ENCODE data around the gene YY1.
"Not testable (repeated sequence)": the region's sequence is repeated elsewhere in the genome, so short reads cannot be mapped to it uniquely, and the experiment has no call there.

Gene YY1

DNA sequence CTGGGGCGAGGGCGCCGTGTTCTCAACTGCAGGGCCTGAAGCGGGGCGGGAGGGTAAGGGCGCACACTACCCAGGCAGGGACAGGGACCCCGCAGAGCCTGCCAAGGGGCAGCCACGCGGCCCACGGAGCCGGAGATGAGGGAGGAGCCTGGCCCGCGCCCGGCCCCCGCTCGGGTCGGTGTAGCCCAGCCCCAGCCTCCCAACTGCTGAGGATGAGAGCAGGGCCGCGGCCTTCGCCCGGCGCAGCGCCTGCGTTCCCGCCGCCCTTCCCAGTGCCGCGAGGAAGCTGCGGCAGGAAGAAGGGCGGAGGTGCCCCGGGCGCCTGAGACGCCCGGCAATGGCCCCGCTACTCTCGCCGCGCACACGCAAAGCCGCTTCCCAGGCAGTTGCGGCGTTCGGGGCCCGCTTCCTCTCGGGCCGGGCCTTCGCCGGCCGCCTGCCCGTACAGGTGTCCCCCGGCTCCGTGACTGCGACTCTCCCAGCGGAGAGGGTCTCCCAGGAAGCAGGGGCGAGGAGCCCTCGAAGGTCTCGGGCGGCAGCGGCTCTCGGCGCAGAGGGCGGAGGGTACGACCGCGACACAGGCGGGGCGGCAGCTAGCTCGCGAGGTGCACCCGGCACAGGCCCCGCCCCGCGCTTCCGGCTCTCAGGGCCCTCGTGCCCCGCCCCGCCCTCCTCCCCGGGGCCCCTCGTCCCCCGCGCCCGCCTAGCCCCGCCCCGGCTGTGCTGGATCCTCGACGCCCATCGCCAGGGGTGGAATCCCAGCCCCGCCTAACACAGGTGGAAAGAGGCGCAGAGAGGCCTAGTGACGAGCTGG lies 24.8 kb upstream of the YY1 start:
- peak; percentile 97 for DNase-seq

DNA sequence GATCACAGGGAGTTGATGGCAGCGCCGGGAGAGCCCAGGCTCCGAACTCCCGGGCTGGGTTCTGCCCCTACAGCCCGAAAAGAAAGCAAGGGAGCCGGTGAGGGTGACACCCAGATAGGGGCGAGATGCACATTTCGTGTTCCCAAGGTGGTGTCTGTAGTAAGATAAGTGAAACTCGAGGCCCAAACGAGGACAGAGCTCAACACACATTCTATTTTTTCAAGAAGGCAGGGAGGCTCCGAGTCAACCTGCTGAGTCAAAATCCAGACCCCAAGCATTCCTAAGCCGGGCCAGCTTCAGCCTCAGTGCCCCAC lies 24.2 kb upstream of the YY1 start:
- no peak for DNase-seq

DNA sequence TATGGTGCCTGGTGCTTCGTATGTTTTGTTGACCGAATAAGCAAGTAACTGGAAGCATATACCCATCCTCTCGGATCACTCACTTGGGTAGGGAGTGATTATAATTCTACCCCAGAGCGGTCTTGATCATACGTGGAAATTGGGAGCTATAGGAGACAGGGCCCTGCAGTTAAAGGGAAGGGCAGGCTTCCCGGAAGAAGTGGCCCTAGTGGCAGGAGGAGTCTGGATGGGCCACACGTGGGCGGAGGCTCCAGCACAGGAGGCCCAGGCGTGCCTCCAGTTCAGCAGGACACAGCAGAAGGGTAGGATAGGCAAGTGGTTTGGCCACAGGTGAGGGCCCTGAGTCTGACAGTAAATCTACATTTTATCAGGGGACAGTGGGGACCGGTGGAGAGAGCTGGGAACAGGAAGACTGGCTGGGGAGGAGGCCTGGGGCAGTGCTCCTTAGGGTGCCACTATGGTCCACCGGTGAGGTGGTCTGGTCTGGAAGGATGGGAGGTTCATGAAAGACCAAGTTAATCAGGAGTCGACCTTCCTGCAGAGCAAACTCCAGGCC lies 23.5 kb upstream of the YY1 start:
- DNase-seq = no peak

DNA sequence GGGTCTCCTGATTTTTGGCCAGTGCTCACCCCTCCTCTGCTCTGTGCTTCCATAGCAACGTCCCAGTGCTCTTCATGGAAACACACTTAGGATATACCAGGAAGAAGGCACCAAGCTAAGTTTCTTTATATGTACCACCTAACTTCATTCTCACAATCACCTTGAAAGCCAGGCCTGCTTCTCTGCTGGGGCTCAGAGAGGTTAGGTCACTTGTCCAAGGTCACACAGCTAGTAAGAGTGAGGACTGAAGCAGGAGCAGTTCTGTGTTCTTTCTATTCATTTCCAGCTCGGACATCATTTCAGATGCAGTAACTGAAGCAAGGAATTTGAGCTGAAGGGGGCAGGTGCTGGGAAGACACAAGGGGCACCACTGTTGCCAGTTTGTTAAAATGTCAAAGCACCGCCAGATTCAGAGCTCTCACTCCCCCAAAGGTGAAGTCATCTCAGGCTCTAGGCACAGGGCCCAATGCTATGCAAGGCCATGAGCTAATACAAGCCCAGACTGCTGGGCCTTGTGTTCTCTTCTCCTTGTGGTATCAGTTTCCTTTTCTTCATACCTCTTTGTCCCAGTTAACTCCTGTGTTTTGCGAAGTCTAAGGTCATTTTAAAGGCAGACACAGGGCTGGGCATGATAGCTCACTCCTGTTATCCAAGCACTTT lies 19.7 kb upstream of the YY1 start:
- DNase-seq = no peak

DNA sequence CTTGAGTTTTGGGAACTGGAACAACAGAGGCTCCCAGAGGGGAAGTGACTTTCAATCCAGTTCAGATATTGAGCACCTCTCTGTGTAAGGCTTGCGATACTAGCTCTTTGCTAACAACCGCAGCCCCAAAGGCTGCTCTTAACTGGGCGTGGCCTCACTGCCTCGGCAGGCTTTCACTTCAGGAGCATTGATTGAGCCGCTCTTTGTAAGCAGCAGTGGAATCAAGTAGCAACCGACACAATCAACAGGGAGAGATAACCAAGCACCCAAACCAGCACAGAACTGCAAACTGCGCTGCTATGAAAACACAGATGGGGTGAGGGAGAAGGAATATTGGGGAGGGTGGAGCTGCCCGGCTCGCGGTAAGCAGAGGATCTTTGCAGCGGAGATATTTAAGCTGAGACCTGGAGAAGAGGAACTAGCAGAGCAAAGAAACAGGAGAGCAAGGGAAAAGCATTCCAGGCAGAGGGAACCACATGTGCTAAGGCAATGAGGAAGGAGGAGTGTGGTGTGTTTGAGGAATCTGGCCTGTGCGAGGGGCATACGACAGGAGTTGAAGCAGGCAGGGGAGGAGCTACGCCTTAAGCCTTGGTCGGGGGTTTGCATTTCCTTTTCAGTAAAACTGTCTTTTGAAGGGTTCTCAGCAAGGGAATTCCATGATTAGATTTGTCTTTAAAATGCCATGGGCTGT lies 17.3 kb upstream of the YY1 start:
- DNase-seq = peak; percentile 75

DNA sequence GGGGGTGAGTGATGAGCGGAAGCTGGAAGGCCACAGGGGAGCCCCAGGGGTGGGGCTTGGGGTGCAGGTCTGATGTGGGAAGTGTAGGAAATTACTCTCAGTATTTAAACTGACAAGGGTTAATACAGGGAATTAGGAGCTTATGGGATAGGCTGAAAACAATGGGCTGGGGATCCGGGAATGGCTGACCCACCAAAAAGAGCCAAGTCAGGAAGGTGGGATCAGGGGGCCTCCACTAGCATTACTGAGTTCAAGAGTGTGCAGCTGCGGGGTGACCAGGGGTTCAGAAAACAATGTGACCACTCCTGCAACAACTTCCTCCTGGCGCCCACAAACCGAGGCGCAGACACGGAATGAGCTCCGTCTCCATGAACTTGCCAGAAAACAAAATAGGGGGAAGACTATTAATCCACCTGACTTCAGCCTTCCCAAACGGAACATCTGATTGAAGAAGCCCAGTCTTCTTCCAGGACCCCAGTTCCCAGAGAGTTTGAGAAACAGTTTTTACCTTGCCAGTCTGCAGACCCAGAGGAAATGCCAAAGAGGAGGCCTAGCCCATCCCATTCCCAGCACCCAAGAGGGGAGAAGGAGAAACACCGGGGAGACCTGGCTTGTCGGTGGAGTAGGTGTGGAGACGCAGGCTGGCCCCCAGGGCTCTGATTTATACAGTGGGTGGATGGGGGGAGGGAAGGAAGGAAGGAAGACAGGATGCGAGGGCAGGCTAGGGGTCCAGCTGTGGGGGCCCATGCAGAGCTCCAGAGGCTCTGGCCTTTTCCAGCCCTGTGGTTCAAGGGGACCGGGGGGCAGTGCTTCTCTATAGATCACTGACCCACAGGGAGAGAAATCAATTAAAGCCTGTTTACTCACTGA lies 16.5 kb upstream of the YY1 start:
- DNase-seq = no peak

DNA sequence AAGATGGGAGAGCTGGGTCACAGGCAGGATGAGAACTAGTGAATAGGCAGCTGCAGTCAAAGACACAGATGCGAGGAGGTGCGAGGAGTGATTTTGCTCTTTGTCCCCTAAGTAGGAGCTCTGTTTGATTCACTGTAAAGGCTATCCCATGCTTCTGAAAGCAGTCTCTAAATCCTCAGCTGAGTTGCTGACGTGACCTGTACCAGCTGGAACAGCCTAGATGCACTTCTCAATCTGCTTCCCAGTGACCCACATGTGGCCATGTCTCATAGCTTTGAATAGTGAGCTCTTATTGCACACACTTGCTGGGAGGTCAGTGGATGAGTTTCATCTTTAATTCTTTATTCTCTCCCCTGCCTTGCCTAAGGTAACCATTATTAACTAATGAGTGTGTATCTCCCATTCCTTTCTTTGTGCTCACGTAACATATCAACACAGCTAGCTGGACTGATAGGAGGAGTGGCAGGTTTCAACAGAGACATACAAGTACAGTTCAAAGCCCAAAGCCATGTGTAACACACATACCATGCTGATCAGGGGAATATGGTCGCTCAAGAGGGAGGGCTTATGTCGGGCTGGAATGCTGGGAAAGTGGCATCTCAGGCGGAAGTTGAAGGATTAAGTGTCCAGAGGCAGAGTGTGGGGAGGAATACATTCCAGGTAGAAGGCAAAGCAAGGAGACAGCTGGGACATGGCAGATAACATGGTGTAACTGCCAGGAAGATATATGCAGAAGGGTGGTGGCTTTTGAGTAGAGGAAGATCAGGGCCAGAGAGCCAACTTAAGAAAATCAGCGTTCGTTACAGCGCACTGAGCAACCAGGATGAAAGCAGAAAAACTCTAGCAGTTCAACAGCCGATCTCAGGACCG lies 15.4 kb upstream of the YY1 start:
- no peak for DNase-seq

DNA sequence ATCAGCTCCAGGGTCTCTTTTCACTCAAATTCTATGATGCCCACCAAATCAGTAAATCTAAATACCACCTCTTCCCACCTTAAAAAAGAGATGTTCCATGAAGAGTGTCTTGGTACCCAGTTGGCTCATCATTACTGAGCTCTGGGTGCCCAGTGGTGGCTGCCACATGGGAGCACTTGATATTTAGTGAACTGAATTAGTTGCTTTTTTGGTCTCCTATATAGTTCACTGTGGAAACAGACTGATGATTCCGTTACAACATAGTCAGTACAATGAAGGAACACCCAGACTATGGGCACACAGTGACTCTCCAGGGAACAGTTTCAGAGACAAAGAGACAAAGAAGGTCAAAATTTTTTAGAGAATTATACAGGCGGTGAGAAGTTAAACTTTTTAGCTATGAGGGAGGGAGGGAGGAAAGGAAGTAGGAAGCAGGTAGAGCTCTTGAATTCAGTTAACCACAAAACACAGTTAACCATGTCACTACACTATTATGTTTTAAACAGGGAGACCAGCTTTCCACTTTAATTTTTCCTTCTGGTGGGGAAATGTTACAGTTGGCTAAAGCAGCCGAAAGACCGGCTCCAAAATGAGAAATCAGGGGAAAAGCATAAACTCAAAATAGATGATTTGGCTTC lies 14.6 kb upstream of the YY1 start:
- DNase-seq = no peak

DNA sequence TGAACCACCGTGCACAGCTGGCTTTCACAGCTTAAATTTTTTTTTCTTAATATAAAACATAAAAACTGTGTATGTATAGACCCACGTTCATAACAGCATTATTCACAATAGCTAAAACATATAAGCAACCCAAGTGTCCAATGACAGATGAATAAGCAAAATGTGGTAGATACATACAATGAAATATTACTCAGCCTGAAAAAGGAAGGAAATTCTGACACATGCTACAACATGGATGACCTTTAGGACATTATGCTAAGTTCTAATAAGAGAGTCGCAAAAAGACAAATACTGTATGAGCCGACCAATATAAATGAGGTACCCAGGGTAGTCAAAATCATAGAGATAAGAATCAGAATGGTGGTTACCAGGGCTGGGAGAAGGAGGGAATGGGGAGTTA lies 13.8 kb upstream of the YY1 start:
- no peak for DNase-seq

DNA sequence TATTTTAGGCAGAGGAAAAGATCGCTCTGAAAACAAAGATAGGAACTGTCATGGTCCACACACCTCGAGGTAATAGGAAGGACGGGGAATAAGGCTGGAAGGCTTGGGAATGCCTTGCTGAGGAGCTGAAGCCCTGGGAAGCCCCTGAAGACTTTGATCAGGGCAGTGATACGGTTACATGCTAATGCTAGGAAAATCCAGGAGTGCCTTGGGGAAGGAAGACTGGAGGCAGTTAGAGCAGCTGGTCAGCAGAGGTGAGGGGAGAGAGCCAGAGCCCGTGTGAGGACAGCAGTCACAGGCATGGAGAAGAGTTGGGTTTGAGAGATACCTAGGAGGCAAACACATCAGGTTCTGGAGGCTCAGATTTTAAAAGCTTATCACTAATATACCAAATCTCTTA lies 8.6 kb upstream of the YY1 start:
- no peak for DNase-seq

DNA sequence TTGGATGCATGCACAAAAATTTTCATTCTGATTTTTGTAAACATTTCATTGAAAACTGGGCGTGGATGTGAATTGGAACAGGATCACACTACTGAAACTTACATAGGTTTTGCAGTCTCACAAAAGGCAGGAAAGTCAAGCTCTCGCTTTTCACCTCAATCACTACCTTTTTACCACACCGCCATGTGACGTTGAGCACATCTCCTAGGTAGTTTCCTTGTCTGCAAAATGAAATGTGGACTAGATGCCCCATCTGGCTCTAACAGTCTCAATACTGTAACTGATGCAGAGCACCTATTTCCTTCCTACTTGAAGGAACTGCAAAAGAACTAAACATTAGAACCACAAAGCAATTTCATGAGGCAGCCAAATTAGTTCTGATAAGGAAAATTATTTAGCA lies 4.4 kb upstream of the YY1 start:
- no peak for DNase-seq

DNA sequence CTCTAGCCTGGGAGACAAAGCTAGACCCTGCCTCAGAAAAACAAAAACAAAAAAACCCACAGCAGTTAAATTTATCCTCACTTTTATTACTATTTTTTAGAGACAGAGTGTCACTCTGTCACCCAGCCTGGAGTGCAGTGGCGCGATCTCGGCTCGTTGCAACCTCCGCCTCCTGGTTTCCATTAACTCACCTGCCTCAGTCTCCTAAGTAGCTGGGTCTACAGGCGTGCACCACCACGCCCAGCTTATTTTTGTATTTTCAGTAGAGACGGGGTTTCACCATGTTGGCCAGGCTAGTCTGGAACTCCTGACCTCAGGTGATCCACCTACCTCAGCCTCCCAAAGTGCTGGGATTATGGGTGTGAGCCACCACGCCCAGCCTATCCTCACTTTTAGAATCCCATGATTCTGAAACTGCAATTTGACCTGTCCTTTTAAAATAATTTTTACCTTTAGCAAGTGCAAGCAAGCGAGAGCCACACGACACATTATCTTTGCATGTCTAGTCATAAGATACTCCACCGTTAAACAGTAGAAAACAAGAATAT lies 2.6 kb upstream of the YY1 start:
- DNase-seq = not testable (repeated sequence)

DNA sequence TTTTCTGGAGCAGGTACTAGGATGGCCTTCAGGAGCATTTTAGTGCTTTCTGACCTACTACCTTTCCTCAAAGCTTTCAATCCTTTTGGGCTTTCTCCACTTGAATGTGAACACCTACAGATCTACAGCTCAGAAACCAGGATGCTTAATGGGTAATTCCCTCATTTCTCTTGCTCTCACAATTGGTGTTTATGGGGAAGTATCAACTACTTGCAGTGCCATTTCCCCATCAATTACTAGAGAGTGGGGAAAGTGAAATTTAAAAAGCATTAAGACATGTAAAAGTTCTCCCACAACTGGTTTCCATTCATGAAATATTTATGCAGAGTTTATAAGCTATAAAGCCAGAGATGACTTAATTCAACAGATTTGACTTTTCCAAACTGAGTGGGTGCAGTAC lies 2.1 kb upstream of the YY1 start:
- DNase-seq = no peak

DNA sequence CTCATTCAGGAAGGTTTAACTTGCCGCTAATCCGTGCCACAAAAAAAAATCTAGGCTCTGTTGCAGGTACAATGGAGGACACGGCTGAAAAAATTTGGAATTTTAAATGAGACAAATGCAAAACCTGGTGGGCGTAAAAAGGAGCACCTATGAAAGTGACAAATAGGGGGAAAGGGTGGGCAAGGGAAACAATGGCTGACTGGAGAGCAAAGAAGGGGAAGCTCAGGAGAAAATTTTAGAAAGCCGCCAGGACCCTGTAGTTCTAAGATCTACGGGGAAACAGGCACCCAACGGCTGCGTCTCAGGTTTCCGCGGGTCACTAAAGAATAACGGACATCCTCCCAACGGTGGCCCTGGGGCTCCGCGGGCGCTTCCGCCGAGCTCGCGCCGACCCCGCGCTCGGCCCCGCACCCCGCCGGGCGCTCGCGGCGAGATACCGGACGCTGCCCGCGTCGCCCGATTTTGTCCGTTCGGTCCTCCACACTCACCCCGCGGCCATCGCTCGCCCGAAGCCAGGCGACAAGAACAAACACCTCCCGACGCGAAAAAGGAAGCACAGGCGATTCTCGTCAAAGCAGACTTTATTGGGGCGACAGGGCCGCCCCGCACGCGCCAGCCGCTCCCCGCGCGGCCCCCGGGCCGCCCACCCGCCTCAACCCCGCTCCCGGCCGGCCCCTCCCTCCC lies 1.1 kb upstream of the YY1 start:
- DNase-seq = peak; percentile 57

DNA sequence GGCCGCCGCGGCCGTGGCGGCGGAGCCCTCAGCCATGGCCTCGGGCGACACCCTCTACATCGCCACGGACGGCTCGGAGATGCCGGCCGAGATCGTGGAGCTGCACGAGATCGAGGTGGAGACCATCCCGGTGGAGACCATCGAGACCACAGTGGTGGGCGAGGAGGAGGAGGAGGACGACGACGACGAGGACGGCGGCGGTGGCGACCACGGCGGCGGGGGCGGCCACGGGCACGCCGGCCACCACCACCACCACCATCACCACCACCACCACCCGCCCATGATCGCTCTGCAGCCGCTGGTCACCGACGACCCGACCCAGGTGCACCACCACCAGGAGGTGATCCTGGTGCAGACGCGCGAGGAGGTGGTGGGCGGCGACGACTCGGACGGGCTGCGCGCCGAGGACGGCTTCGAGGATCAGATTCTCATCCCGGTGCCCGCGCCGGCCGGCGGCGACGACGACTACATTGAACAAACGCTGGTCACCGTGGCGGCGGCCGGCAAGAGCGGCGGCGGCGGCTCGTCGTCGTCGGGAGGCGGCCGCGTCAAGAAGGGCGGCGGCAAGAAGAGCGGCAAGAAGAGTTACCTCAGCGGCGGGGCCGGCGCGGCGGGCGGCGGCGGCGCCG lies 381 bp downstream of the YY1 start:
- DNase-seq = peak; percentile 22

DNA sequence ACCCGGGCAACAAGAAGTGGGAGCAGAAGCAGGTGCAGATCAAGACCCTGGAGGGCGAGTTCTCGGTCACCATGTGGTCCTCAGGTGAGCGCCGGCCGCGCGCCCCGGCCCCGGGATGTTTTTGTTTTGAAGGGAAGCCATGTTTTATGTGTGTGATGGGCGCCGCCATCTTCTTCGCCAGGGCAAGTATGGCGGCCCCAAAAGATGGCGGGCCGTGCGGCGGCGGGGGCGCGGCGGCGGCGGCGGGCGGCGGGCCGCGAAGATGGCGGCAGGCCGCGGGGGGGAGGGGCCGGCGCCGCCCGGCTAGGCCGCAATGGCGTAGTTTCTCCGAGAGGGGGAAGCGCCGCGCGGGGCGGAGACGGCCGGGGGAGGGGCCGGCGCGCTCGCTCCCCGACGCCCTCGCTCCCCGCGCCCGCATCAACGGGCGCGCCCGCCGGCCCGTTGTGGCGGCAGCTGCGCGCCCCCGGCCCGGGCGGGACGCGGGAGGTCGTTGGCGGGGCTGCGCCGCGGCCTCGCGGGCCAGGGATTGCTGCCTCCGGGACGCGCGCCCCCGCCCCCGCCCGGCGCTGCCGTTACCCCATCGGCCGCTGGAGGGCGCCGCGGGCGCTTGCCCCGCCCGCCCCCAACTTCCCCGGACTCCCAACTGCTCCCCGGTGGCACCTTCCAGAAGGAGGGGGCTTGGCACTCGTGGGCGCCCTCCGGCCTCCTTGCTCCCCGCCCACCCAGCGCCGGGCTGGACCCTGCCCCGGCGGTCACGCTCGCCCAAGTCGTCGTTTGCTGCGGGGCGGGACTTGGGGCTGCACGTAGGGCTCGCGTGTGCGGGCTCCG lies 1.1 kb downstream of the YY1 start:
- DNase-seq = peak; percentile 88

DNA sequence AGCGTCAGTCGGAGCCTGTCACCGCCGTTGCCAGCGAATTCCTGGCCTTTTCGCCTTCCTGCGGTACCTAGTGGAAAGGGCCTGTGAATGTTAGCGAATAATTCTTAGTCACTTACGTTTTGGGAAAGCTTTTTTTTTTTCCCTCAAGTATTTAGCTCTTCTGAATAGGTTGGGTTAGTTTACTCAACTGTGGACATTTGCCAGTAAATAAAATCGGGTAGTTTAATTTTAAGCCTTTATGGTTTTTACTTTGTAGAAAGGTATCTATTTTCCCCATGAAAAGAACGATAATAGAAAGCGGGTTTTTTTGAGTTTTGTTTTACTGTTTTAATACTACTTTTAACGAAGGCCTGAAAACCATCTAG lies 1.7 kb downstream of the YY1 start:
- DNase-seq = no peak

DNA sequence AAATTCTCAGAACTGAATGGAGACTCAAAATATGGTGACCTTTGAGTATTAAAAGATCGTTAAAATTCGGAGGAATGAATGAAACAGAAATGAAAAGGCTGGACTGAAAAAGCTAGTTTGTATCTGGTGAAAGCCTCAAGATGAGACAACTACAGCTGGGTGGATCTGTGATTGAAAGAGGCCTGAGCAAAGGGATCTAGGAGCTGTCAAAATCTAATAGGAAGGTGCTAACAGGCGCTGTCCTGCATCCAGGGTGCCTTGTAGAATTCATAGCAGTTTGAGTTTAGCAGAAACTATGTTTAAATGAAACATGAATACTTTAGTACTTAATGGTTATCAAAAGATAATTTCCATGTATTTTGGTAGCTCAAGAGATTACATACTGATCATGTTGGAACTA lies 2.3 kb downstream of the YY1 start:
- DNase-seq = no peak

DNA sequence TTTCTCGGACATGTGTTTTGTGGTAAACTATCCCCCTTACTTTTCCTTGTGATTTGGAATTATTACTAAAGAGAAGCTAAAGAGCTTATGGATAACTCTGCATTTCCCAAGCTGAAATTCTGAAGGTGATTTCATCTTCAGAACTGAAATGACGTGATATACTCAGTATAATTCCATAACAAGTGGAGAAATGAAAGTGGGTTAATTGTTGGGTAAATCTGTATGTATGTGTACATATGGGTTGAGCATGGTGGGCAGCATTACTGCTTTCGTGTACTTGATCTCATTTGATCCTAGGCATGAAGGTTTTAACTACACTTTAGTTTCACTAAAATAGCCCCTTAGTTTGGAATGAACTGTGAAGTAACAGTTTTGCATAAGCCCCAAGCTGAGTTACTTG lies 4.1 kb downstream of the YY1 start:
- DNase-seq = no peak

All from activated naive CD4-positive, alpha-beta T cell treated with anti-CD3 and anti-CD28 coated beads, Interleukin-2, amount 50 U/mL, for 16 hours (primary cell).